Panc1 (cell line): Measurements from ENCODE around the gene TPD52L1.

ENCODE experiments used
- CTCF ChIP-seq: fragments of 450-650 bp; IDR thresholded peaks from 2 replicates; pipeline ENCODE4 v1.5.1; 2017; ENCODE audit warnings: mild to moderate bottlenecking
- POLR2AphosphoS5 ChIP-seq: IDR thresholded peaks from 2 replicates; pipeline ENCODE4 v1.6.1; 2012; ENCODE audit warnings: mild to moderate bottlenecking, low read depth, low read length, moderate library complexity
- REST ChIP-seq, 2 experiments: IDR thresholded peaks; 2 replicates each; pipeline ENCODE4 v1.6.1; 2011 to 2012; ENCODE audit warnings: low read depth in 2 of 2, control low read depth in 1 of 2, low read length in 1 of 2, mild to moderate bottlenecking in 1 of 2, moderate library complexity in 1 of 2; ENCODE audit not compliant: insufficient read depth in 1 of 2
- SIN3A ChIP-seq: IDR thresholded peaks from 2 replicates; pipeline ENCODE4 v1.6.1; 2012; ENCODE audit warnings: low read depth, mild to moderate bottlenecking, low read length, moderate library complexity, borderline replicate concordance; ENCODE audit not compliant: insufficient read depth
- TCF7L2 ChIP-seq: IDR thresholded peaks from 2 replicates; pipeline ENCODE4 v1.6.1; 2011; ENCODE audit warnings: mild to moderate bottlenecking, low read depth, low read length, inconsistent platforms

- TF ChIP-seq CTCF: no peak
- TF ChIP-seq REST (IDR thresholded peaks at IDR 0.05; ENCODE audit: insufficient read depth in 1 of 2, low read depth in 2 of 2, low read length in 1 of 2): no peak
- TF ChIP-seq POLR2AphosphoS5: no peak
- TF ChIP-seq SIN3A: no peak
- TF ChIP-seq TCF7L2: no peak
These were observed 151.5 kb downstream of the TPD52L1 start for GRCh38 chr6:125304970-125305660.
